SK-N-MC (cell line): ENCODE results near the gene HDDC2.
A peak's percentile ranks its signal among the peaks of the same experiment; 100 is the strongest.

Source experiments
- DNase-seq: peaks from one replicate; pipeline ENCODE4 v3.0.0-alpha.2; 2011; ENCODE audit warnings: low read depth, low spot score
- H3K27ac ChIP-seq: fragments of 200-600 bp; sonication (generic); 2 replicates; pipeline ENCODE4 v1.5.1; 2016; ENCODE audit warnings: mixed run types
- H3K36me3 ChIP-seq: fragments of 200-600 bp; sonication (generic); 2 replicates; pipeline ENCODE4 v1.6.1; 2017; ENCODE audit warnings: antibody characterized with exemption, low read length, mixed read lengths; ENCODE audit not compliant: insufficient read depth
- H3K4me3 ChIP-seq: fragments of 200-600 bp; sonication (generic); 2 replicates; pipeline ENCODE4 v1.5.1; 2016
- H3K9ac ChIP-seq: fragments of 200-600 bp; sonication (generic); 2 replicates; pipeline ENCODE4 v1.8.0; 2017; ENCODE audit warnings: mixed run types, mixed read lengths; ENCODE audit not compliant: insufficient read length
- H3K9me3 ChIP-seq: fragments of 200-600 bp; sonication (generic); 2 replicates; pipeline ENCODE4 v1.6.1; 2017; ENCODE audit warnings: low read depth, mild to moderate bottlenecking, antibody characterized with exemption, low read length, moderate library complexity, mixed read lengths
- EZH2 ChIP-seq: fragments of 200-600 bp; sonication (generic); IDR thresholded peaks from one replicate; pipeline ENCODE4 v1.6.1; 2017; ENCODE audit warnings: antibody characterized with exemption
- FOXP2 ChIP-seq: optimal IDR thresholded peaks from 2 replicates; pipeline ENCODE3; 2011; ENCODE audit warnings: mild to moderate bottlenecking, moderate library complexity; ENCODE audit not compliant: insufficient read depth; ENCODE audit errors: extremely low read length, control extremely low read depth
- POLR2AphosphoS5 ChIP-seq: IDR thresholded peaks from 2 replicates; pipeline ENCODE4 v1.6.1; 2012; ENCODE audit warnings: mild to moderate bottlenecking, low read depth, low read length, borderline replicate concordance

The HDDC2 gene

DNA sequence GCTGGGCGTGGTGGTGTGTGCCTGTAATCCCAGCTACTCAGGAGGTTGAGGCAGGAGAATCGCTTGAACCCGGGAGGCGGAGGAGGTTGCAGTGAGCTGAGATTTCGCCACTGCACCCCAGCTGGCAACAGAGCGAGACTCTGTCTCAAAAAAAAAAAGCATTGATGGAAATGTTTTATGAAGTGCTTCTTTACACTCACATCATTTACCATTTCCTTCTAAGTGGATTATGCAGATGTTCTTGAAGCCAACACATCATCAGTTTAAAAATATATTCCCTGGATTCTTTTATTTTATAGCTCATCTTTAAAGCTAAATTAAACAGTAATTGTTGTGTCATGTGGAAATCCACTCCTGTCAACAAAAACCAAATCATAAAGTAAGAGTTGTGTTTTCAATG, 35.9 kb upstream of the HDDC2 start:
- Histone ChIP-seq H3K9ac (no peak overlapping the region), H3K9me3 (no peaks in the 10 kb centered on the region), H3K36me3 (no peaks in the 10 kb centered on the region), H3K4me3 (no peak overlapping the region), H3K27ac (no peak overlapping the region)
- TF ChIP-seq FOXP2: no peak
- no peak for TF ChIP-seq EZH2
- TF ChIP-seq POLR2AphosphoS5: no peak
- no peak for DNase-seq

DNA sequence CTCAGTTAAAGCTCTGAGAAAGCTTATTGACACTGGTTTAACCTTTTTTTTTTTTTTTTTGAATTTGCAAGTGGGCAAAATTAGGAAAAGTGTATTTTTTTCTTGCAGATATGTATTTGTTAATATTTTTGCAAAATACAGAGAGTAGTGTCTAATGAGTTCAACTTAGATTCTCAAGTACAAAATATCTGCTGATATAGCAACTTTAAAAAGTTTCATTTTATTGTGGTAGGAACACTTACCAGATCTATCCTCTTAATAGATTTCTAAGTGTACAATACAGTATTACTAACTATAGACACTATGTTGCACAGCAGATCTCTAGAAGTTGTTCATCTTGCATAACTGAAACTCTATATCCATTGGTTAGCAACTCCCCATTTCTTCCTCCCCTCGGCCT, 30.9 kb upstream of the HDDC2 start:
- no peak overlapping the region for H3K27ac ChIP-seq
- H3K4me3 ChIP-seq: no peak overlapping the region
- no peaks in the 10 kb centered on the region for H3K36me3 ChIP-seq
- no peak overlapping the region for H3K9ac ChIP-seq
- DNase-seq: no peak
- TF ChIP-seq POLR2AphosphoS5: no peak
- TF ChIP-seq EZH2: no peak
- TF ChIP-seq FOXP2: no peak
- H3K9me3 ChIP-seq: no peaks in the 10 kb centered on the region

DNA sequence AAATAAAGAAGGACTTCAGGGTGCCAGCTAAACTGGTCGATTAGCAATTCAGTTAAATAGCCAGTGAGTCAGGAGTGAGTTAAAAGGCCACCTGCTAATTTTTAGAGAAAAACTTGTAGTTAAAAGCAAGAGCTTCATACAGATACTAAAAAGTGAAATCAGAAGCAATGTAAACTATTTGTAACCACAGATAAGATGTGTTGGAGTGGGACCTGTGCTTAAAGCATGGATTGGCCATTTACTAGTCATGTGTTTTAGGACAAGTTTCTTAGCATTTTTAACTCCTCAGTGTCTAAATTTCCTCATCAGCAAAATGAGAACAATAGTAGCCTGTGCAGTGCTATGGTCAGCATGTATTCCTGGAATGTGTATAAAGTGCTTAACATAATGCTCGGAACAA, 23.8 kb upstream of the HDDC2 start:
- no peaks in the 10 kb centered on the region for H3K9me3 ChIP-seq
- no peak overlapping the region for H3K4me3 ChIP-seq
- DNase-seq: no peak
- H3K36me3 ChIP-seq: no peaks in the 10 kb centered on the region
- H3K9ac ChIP-seq: no peak overlapping the region
- TF ChIP-seq EZH2 (no peak), POLR2AphosphoS5 (no peak), FOXP2 (no peak)
- H3K27ac ChIP-seq: no peak overlapping the region

DNA sequence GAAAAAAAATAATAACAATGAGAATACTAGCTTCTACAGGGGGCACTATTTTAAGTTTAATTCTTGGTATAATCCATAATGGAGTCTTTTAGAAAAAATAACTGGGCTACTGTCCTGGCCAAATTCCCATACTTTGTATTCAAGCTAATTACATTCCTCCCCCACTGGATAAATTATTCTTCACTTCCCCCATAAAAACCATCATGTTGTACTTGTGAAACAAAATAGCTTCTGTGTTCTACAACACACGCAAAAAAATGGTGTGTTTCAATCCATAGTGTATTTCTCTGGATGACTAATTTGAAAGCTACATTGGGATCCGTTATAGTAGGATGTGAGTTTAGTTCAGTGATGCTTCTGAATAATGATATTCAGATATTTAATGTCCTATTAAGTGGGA, 21.6 kb upstream of the HDDC2 start:
- H3K27ac ChIP-seq: no peak overlapping the region
- H3K9me3 ChIP-seq: no peaks in the 10 kb centered on the region
- no peak for DNase-seq
- no peaks in the 10 kb centered on the region for H3K36me3 ChIP-seq
- TF ChIP-seq EZH2 (no peak), FOXP2 (no peak), POLR2AphosphoS5 (no peak)
- no peak overlapping the region for H3K4me3 ChIP-seq
- H3K9ac ChIP-seq: no peak overlapping the region

DNA sequence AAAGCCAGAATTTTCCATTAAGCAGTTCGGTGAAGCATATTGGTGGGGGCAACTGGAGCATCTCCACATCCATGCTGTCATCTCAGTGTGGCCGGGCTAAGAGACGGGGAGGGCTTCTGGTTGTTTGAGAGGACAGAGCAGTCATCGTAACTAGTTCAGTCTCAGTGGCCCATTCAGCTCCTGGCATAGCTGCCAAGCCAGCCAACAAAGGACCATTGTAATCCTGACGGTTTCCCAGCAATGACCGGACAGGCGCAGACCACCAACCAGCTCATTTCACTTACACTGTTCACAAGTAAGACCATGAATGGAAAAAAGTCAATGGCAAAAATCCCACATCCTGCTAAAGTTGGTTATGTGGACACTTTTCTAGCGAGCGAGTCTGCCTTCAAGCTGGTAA, 14.9 kb upstream of the HDDC2 start:
- Histone ChIP-seq H3K4me3 (no peak overlapping the region), H3K9me3 (no peaks in the 10 kb centered on the region)

DNA sequence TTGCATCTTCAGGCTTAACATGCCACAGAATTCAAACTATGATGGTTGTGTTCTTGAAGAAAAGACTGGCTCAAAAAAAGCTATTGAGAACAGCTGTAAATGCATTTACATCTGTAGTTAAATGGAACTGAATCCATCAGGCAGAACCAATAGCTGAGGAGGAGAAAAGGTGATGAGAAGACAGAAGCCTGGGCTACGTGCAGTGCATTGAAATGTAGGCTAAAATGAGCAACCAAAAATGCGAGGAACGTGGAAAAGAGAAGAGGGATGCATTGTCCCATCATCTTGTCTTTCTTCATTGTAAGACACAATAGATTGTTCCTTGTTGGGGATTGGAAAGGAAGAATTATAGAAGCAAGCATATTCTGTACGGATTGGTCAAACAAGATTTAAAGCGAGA, 13.8 kb upstream of the HDDC2 start:
- TF ChIP-seq POLR2AphosphoS5 (no peak), FOXP2 (no peak), EZH2 (no peak)
- Histone ChIP-seq H3K27ac (no peak overlapping the region), H3K9ac (no peak overlapping the region), H3K4me3 (no peak overlapping the region), H3K9me3 (no peaks in the 10 kb centered on the region), H3K36me3 (no peaks in the 10 kb centered on the region)
- DNase-seq: no peak

More for the DNA sequence above, 14.9 kb upstream of the HDDC2 start:
- H3K36me3 ChIP-seq: no peaks in the 10 kb centered on the region
- DNase-seq: no peak
- TF ChIP-seq POLR2AphosphoS5 (no peak), FOXP2 (no peak), EZH2 (no peak)
- H3K9ac ChIP-seq: no peak overlapping the region
- H3K27ac ChIP-seq: no peak overlapping the region

DNA sequence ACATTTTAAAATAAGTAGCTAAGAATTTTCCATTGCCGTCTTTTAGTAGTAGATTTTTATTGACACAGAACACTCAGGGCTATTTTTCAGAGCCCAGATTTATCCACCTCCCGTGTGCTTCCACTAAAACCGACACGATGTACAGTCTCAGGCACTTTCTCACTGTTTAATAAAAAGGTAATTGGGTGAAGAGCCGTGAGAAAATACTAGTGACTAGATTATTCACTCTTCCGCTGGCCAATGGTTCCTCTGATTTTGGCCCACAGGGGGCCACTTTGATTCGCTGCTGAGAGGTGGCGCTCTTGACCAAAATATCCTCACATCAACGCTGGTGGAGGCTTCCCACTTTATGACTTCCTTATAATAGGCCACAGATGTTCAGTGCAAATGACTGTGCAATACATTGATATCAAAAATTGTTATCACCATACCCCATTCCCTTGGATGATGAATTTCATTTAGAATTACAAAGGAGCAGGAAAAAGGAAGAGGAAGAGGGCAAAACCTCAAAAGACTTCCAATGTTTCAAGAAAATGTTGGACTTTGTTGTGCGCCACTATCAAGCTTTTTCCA, 12.3 kb upstream of the HDDC2 start:
- no peaks in the 10 kb centered on the region for H3K9me3 ChIP-seq
- DNase-seq: peak; percentile 32
- no peak overlapping the region for H3K9ac ChIP-seq
- TF ChIP-seq EZH2 (no peak), FOXP2 (no peak), POLR2AphosphoS5 (no peak)
- H3K4me3 ChIP-seq: no peak overlapping the region
- no peaks in the 10 kb centered on the region for H3K36me3 ChIP-seq
- no peak overlapping the region for H3K27ac ChIP-seq

DNA sequence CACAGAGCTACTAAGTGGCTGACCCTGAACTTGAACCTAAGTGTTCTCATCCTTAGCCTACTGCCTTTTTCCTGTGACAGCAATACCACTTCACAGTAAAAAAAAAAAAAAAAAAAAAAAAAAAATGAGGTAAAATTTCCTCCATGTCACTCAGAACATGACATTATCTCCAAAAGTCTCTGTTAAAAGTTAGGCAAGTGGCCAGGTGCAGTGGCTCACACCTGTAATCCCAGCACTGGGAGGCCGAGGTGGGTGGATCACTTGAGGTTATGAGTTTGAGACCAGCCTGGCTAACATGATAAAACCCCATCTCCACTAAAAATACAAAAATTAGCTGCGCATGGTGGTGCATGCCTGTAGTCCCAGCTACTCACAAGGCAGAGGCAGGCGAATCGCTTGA, 11.2 kb upstream of the HDDC2 start:
- Histone ChIP-seq H3K9me3 (no peaks in the 10 kb centered on the region), H3K27ac (no peak overlapping the region), H3K4me3 (no peak overlapping the region), H3K36me3 (no peaks in the 10 kb centered on the region), H3K9ac (no peak overlapping the region)
- DNase-seq: no peak
- TF ChIP-seq FOXP2: no peak
- no peak for TF ChIP-seq POLR2AphosphoS5
- TF ChIP-seq EZH2: no peak

DNA sequence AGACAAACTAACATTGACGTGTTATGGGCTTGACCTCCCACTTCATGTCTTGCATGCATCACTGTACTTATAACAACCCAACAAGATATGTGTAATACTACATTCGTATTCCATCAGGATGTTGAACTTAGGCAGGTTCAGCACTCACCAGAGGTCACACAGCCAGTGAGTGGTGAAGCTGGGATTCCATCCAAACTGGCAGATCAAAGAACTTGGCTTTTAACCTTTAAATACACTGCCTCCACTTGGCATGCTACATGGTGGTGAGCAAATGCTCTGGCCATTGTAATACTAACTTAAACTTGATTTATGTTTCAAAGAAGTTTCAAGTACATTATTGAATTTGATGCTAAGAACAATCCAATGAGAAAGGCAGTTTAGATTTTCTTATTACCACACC, 10.7 kb upstream of the HDDC2 start:
- Histone ChIP-seq H3K9me3 (no peaks in the 10 kb centered on the region), H3K9ac (no peak overlapping the region), H3K27ac (no peak overlapping the region), H3K4me3 (no peak overlapping the region), H3K36me3 (no peaks in the 10 kb centered on the region)
- DNase-seq: no peak
- TF ChIP-seq POLR2AphosphoS5 (no peak), FOXP2 (no peak), EZH2 (no peak)
